A549 (cell line): ENCODE results near the gene SEC16A. TPM values are rescaled to one million over a fixed set of nuclear protein-coding genes. Genes with fewer than 3 reads are reported as not detected.

Experiments used
- ATAC-seq, 2 experiments: fragments of 200-7000 bp in 1 of 2; fragments of >200 bp in 1 of 2; cut with Nextera tagmentation in 1 of 2; cut with Tn5 transposase in 1 of 2; 3 replicates each; pipeline versions ENCODE4 v1.8.0 to v1.9.1; 2018 to 2020; ENCODE audit warnings: mild to moderate bottlenecking in 1 of 2, moderate library complexity in 1 of 2
- CTCF ChIA-PET: fragments of 300-600 bp; sonication (Branson Sonifier 250); formaldehyde crosslinking; extraction: SDS; loops from one replicate; lab custom pipeline; 2021; ENCODE audit warnings: antibody characterized with exemption, inconsistent platforms; lab: Yijun Ruan, JAX
- POLR2A ChIA-PET: fragments of 350-600 bp; formaldehyde crosslinking; extraction: SDS; loops from one replicate; lab custom pipeline; 2021; ENCODE audit warnings: antibody characterized with exemption, inconsistent platforms; lab: Yijun Ruan, JAX
- DNase-seq, 2 experiments: peaks; one replicate each; pipeline versions ENCODE4 v3.0.0 to v3.0.0-alpha.2; 2011 to 2016; ENCODE audit warnings: low read depth in 1 of 2, low spot score in 1 of 2
- FAIRE-seq: peaks from 2 replicates; lab custom pipeline; 2011; peaks lifted over from hg19 to GRCh38; lab: Jason Lieb, UNC
- H3K27ac ChIP-seq, 2 experiments: fragments of >200 bp; sonication (Bioruptor Twin); formaldehyde crosslinking; 3 replicates each; pipeline ENCODE4 v1.5.1; 2016 to 2017
- H3K4me1 ChIP-seq: fragments of >200 bp; sonication (Bioruptor Twin); formaldehyde crosslinking; 3 replicates; pipeline ENCODE4 v1.6.1; 2016
- H3K4me2 ChIP-seq: fragments of >200 bp; sonication (Bioruptor Twin); formaldehyde crosslinking; 3 replicates; pipeline ENCODE4 v1.6.1; 2016
- H3K4me3 ChIP-seq: fragments of >200 bp; sonication (Bioruptor Twin); formaldehyde crosslinking; 3 replicates; pipeline ENCODE4 v1.5.1; 2016
- H3K9me3 ChIP-seq: fragments of >200 bp; sonication (Bioruptor Twin); formaldehyde crosslinking; 3 replicates; pipeline ENCODE4 v1.6.1; 2016
- CHD4 ChIP-seq: fragments of 200-600 bp; sonication (generic); IDR thresholded peaks from 2 replicates; pipeline ENCODE4 v1.6.1; 2016; ENCODE audit warnings: antibody characterized with exemption, mild to moderate bottlenecking, borderline replicate concordance
- CTCF ChIP-seq: fragments of >200 bp; sonication (Bioruptor Twin); formaldehyde crosslinking; IDR thresholded peaks from 3 replicates; pipeline ENCODE4 v1.5.1; 2016
- EHMT2 ChIP-seq: fragments of 200-600 bp; sonication (generic); IDR thresholded peaks from 2 replicates; pipeline ENCODE4 v1.6.1; 2016; ENCODE audit warnings: antibody characterized with exemption, low read depth, mild to moderate bottlenecking, moderate library complexity
- ELK1 ChIP-seq: fragments of 150-350 bp; IDR thresholded peaks from 2 replicates; pipeline ENCODE4 v1.6.1; 2014; ENCODE audit warnings: low read depth, mild to moderate bottlenecking, low read length
- FOSB ChIP-seq: fragments of 250-450 bp; sonication (Bioruptor Pico); IDR thresholded peaks from 2 replicates; pipeline ENCODE4 v1.5.0; 2020; ENCODE audit warnings: mild to moderate bottlenecking, moderate library complexity
- HMGXB4 ChIP-seq: fragments of 250-450 bp; sonication (Bioruptor Pico); IDR thresholded peaks from 2 replicates; pipeline ENCODE4 v1.5.0; 2021; ENCODE audit warnings: mild to moderate bottlenecking, moderate library complexity, borderline replicate concordance
- PBX3 ChIP-seq: IDR thresholded peaks from 2 replicates; pipeline ENCODE4 v1.6.1; 2012
- POLR2A ChIP-seq: IDR thresholded peaks from 2 replicates; pipeline ENCODE4 v1.6.1; 2012; ENCODE audit warnings: mild to moderate bottlenecking, low read length
- POLR2AphosphoS2 ChIP-seq: conservative IDR thresholded peaks from 2 replicates; pipeline ENCODE4 v1.6.1; 2012; ENCODE audit warnings: low read length, improper control_type of control experiment, inconsistent platforms
- RAD21 ChIP-seq, 2 experiments: fragments of >200 bp in 1 of 2; sonication (Bioruptor Twin) in 1 of 2; formaldehyde crosslinking in 1 of 2; IDR thresholded peaks in 1 of 2; conservative IDR thresholded peaks in 1 of 2; 2 replicates in 1 of 2; 3 replicates in 1 of 2; pipeline ENCODE4 v1.6.1; 2012 to 2018; ENCODE audit warnings: inconsistent platforms in 1 of 2
- RCOR1 ChIP-seq: fragments of 150-350 bp; IDR thresholded peaks from 2 replicates; pipeline ENCODE4 v1.6.1; 2014; ENCODE audit warnings: antibody characterized with exemption, low read length, low read depth
- RFX5 ChIP-seq: fragments of 450-650 bp; IDR thresholded peaks from 2 replicates; pipeline ENCODE4 v1.7.1; 2014; ENCODE audit warnings: antibody characterized with exemption, mild to moderate bottlenecking, moderate library complexity
- RNF2 ChIP-seq: fragments of 200-600 bp; sonication (generic); IDR thresholded peaks from 2 replicates; pipeline ENCODE4 v1.6.1; 2016; ENCODE audit warnings: low read depth, mild to moderate bottlenecking, antibody characterized with exemption, moderate library complexity, borderline replicate concordance
- SMC3 ChIP-seq: fragments of >200 bp; sonication (Bioruptor Twin); formaldehyde crosslinking; IDR thresholded peaks from 3 replicates; pipeline ENCODE4 v1.6.1; 2018; ENCODE audit warnings: inconsistent platforms
- SREBF2 ChIP-seq: fragments of 450-650 bp; IDR thresholded peaks from 2 replicates; pipeline ENCODE4 v1.6.1; 2014; ENCODE audit warnings: mild to moderate bottlenecking, moderate library complexity
- TFCP2L1 ChIP-seq: fragments of 250-450 bp; sonication (Bioruptor Pico); IDR thresholded peaks from 2 replicates; pipeline ENCODE4 v1.5.0; 2021; ENCODE audit warnings: mild to moderate bottlenecking
- TP53 ChIP-seq: fragments of 250-450 bp; sonication (Bioruptor Pico); IDR thresholded peaks from 2 replicates; pipeline ENCODE4 v1.5.0; 2021; ENCODE audit warnings: mild to moderate bottlenecking, moderate library complexity
- ZNF302 ChIP-seq: fragments of 250-450 bp; sonication (Bioruptor Pico); IDR thresholded peaks from 2 replicates; pipeline ENCODE4 v1.9.0; 2021; ENCODE audit warnings: inconsistent platforms, mild to moderate bottlenecking, moderate library complexity
- WGBS: methylation state at CpG from one replicate; pipeline ENCODE4 v1.1.6; 2017; ENCODE audit errors: missing lambda C conversion rate; 5-methylcytosine and 5-hydroxymethylcytosine counted together
- polyA plus RNA-seq, 4 experiments: library from polyadenylated mRNA; depleted of rRNA in 3 of 4; stranded (reverse); fragments of >200 nt; fragmentation: RNase III in 1 of 4; extraction: RNeasy Plus Mini Kit Qiagen cat#74134 plus additional on column Dnase treatment in 1 of 4; gene quantifications; 2 replicates in 3 of 4; 3 replicates in 1 of 4; pipeline ENCODE4 v1.2.3, GENCODE V29; 2011 to 2017

SEC16A gene
- polyA plus RNA-seq, 2 of the 4 experiments (the other 2 are of a cell fraction), result 24.2 to 38.0 TPM

- Histone ChIP-seq H3K27ac (no peak overlapping the region), H3K9me3 (no peaks in the 10 kb centered on the region), H3K4me1 (peaks cover 5% of the 10 kb centered on the region; the same call in 1 of the 3 replicates), H3K4me2 (no peak overlapping the region), H3K4me3 (no peak overlapping the region)
- ChIA-PET POLR2A (no interaction called here), CTCF (interaction anchor here (0.6 to 10.2 kb wide), 5 partner anchors 17 to 280 kb away, joined by 3 to 128 read pairs (median 6); no protein-coding TSS in a partner anchor)
- FAIRE-seq (no peak), DNase-seq (no peak), ATAC-seq (no peak)
- WGBS, result 94% methylated on average over 41 of the region's 51 CpGs
- no peak for TF ChIP-seq RFX5
- no peak for TF ChIP-seq PBX3
- TF ChIP-seq RNF2, result no peak
- TF ChIP-seq RAD21 (conservative IDR thresholded peaks at IDR 0.05 in 1 of 2, IDR thresholded peaks at IDR 0.05 in 1 of 2), result no peak
- no peak for TF ChIP-seq CHD4
- no peak for TF ChIP-seq ZNF302 (CRISPR knock-in tag)
- no peak for TF ChIP-seq TFCP2L1 (CRISPR knock-in tag)
- no peak for TF ChIP-seq HMGXB4 (CRISPR knock-in tag)
- TF ChIP-seq ELK1, result no peak
- TF ChIP-seq SMC3, result no peak
- TF ChIP-seq POLR2AphosphoS2, result no peak
- TF ChIP-seq FOSB (CRISPR knock-in tag), result no peak
- TF ChIP-seq RCOR1, result no peak
- TF ChIP-seq POLR2A, result no peak
- no peak for TF ChIP-seq SREBF2
- TF ChIP-seq TP53 (CRISPR knock-in tag), result no peak
- TF ChIP-seq CTCF, result no peak
- no peak for TF ChIP-seq EHMT2
These were observed 22.9 kb upstream of the SEC16A start for GRCh38 chr9:136505406-136506403.
